ENCODE results near the gene IPO4.

DNA sequence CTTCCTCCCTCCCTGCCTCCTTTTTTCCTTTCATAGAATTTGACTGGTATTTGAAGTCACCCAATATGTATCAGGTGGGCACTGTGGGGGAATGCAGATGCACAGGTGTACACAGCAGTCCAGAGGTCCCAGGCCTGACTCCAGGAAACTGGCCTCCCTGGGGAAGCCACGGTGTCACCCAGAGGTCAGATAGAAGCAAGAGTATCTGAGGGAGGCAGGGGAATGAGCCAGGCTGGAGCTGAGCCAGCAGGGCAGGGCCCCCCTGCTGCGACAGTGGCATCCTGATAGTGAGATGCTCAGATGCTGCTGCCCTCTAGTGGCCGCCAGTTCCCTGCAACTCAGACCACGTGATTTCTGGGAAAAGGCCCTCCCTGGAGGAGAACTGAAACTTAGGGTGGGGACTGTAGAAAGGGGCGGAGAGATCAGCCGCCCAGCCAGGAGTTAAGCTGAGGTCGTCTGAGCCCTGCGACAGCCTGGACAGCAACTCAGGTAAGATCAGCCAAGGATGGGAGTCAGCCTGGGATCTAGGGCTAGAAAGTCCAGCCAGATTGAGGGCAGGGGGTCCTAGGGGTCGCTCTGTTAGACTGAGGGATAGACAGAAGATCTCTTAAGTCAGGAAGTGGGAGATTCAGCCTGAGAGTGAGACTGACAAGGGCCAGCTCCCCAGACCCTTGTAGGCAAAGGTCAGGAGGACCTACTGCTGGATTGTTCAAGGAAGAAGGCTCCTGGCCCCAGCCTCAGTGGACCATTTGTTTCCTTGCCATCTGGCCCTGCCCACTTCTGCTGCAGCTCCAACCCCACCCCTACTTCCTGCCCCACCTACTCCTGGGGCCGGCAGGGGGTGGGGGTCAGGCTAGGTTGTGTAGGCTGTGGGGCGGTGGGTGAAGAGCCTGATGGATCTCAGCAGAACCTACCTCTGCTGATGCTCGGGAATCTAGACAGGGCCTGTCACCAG, 27.5 kb downstream of the IPO4 start, which contains the start of gene IRF9:
- TF ChIP-seq EZH2 (IDR thresholded peaks at IDR 0.05) (no peak), POLR2AphosphoS5 (IDR thresholded peaks at IDR 0.05; ENCODE audit: borderline replicate concordance, low read depth, low read length) (peak; percentile 68)
